HG02763 (cell line): ENCODE measurements around the gene MCEMP1.
A peak's percentile ranks its signal among the peaks of the same experiment; 100 is the strongest.

Source experiments
- ATAC-seq: cut with Tn5 transposase; IDR thresholded peaks from one replicate; pipeline ENCODE4 v1.9.1; 2021; ENCODE audit warnings: mild to moderate bottlenecking, moderate library complexity; ENCODE audit not compliant: unreplicated experiment

Gene MCEMP1

GRCh38 chr19:7720351-7720750 is 43.5 kb downstream of the MCEMP1 start:
- no peak for ATAC-seq

- ATAC-seq = peak; percentile 45
Measured at GRCh38 chr19:7722231-7722651, 45.4 kb downstream of the MCEMP1 start.

- ATAC-seq = no peak
Measured at GRCh38 chr19:7725791-7726190, 48.9 kb downstream of the MCEMP1 start.

- ATAC-seq = no peak
Measured at GRCh38 chr19:7729211-7729610, 52.3 kb downstream of the MCEMP1 start.
